ENCODE results near the gene LBHD1. TPM values are rescaled to one million over a fixed set of nuclear protein-coding genes. Genes with fewer than 3 reads are reported as not detected.
A peak's percentile ranks its signal among the peaks of the same experiment; 100 is the strongest.

Gene LBHD1
- total and polyA plus RNA-seq, 3 donors from 2014 or later, result 8.2 to 11.6 (median 11.1) TPM

GRCh38 chr11:62687508-62688396 is 15.7 kb upstream of the LBHD1 start:
- intact Hi-C loops (cut with DNase I; ENCODE audit: low total_unique reads), result no loop called here
- H3K4me3 ChIP-seq, result peak overlapping the region; percentile 17 to 34
- H3K4me1 ChIP-seq, result peaks cover 19% of the 10 kb centered on the region
- 38 to 66% methylated on average over 17 to 63 of the region's 74 CpGs for WGBS, 2 donors
- H3K27me3 ChIP-seq, result no peaks in the 10 kb centered on the region
- H3K36me3 ChIP-seq (ENCODE audit: low read depth, missing control alignments), result no peaks in the 10 kb centered on the region
- DNase-seq, result no peak
- TF ChIP-seq POLR2A (IDR thresholded peaks at IDR 0.05) (no peak), CTCF (IDR thresholded peaks at IDR 0.05) (no peak)
- H3K27ac ChIP-seq, result peak overlapping the region; percentile 44 to 61
- H3K9me3 ChIP-seq, result no peaks in the 10 kb centered on the region

GRCh38 chr11:62682518-62682917 is 10.5 kb upstream of the LBHD1 start:
- Histone ChIP-seq H3K27ac (no peak overlapping the region), H3K27me3 (no peaks in the 10 kb centered on the region), H3K4me1 (peaks cover 16% of the 10 kb centered on the region), H3K9me3 (no peaks in the 10 kb centered on the region), H3K4me3 (no peak overlapping the region), H3K36me3 (ENCODE audit: low read depth, missing control alignments) (no peaks in the 10 kb centered on the region)
- TF ChIP-seq POLR2A (IDR thresholded peaks at IDR 0.05) (no peak), CTCF (IDR thresholded peaks at IDR 0.05) (no peak)
- DNase-seq, result no peak
- WGBS, 2 donors, result 91 to 93% methylated on average over 7 of the region's 7 CpGs
- intact Hi-C loops (cut with DNase I; ENCODE audit: low total_unique reads), result no loop called here

DNA sequence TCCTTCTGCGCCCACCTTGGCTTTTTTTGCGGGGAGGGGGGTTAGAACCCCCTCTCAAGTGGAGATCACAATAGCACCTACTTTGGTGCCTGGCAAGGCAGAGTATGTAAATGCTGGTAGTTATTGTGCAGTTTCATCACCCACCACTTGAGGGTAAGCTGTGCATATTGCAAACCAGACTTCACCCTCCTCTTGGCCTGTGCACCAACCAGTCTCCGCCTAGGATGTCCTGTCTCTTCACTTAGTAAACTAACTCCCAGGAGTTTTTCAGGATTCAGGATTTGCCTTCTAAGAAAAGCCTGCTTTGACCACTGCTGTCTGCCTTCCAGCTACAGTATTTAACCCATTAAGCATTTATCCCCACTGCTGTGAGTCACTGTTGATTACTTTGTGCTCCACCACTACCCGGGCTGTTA is 8.8 kb upstream of the LBHD1 start:
- TF ChIP-seq CTCF (IDR thresholded peaks at IDR 0.05) (peak; percentile 58 to 67 (median 65)), POLR2A (IDR thresholded peaks at IDR 0.05) (no peak)
- peak; percentile 78 for DNase-seq
- WGBS, 2 donors, result 60 to 64% methylated on average over 4 of the region's 4 CpGs
- Histone ChIP-seq H3K4me1 (peaks cover 20% of the 10 kb centered on the region), H3K27ac (peak overlapping the region in 1 of 2 donors; percentile 25), H3K27me3 (no peaks in the 10 kb centered on the region), H3K9me3 (no peaks in the 10 kb centered on the region), H3K4me3 (no peak overlapping the region), H3K36me3 (ENCODE audit: low read depth, missing control alignments) (no peaks in the 10 kb centered on the region)
- intact Hi-C loops (cut with DNase I; ENCODE audit: low total_unique reads), result no loop called here

GRCh38 chr11:62678770-62679696 is 7.0 kb upstream of the LBHD1 start, which contains the start of gene UBXN1:
Gene UBXN1 (minus strand): TSS chr11:62679073. CDS start chr11:62678923, 150 bp downstream.
- Histone ChIP-seq H3K27me3 (no peaks in the 10 kb centered on the region), H3K4me1 (peaks cover 20% of the 10 kb centered on the region), H3K36me3 (ENCODE audit: low read depth, missing control alignments) (no peaks in the 10 kb centered on the region), H3K27ac (peak within 1 kb of the TSS; percentile 74 to 87), H3K4me3 (peak within 1 kb of the TSS; percentile 74 to 94), H3K9me3 (no peaks in the 10 kb centered on the region)
- 2 to 3% methylated on average over 44 to 53 of the region's 55 CpGs for WGBS, 2 donors
- intact Hi-C loops (cut with DNase I; ENCODE audit: low total_unique reads), result loop anchor here (10.0 kb wide), 1 partner anchor 284 kb away; no protein-coding TSS in a partner anchor
- DNase-seq, result peak; percentile 95
- peak in 1 of 3 experiments; percentile 44 for TF ChIP-seq CTCF (IDR thresholded peaks at IDR 0.05)
- TF ChIP-seq POLR2A (IDR thresholded peaks at IDR 0.05), result no peak
